ENCODE data around the gene ATP5F1B. TPM values are rescaled to one million over a fixed set of nuclear protein-coding genes. Genes with fewer than 3 reads are reported as not detected.

ATP5F1B gene
- total and polyA plus RNA-seq, 9 of the 15 experiments (the other 6 are each of a cell fraction or from before 2014, with no cell fraction given), result 908 to 3,125 (median 1,482) TPM

DNA sequence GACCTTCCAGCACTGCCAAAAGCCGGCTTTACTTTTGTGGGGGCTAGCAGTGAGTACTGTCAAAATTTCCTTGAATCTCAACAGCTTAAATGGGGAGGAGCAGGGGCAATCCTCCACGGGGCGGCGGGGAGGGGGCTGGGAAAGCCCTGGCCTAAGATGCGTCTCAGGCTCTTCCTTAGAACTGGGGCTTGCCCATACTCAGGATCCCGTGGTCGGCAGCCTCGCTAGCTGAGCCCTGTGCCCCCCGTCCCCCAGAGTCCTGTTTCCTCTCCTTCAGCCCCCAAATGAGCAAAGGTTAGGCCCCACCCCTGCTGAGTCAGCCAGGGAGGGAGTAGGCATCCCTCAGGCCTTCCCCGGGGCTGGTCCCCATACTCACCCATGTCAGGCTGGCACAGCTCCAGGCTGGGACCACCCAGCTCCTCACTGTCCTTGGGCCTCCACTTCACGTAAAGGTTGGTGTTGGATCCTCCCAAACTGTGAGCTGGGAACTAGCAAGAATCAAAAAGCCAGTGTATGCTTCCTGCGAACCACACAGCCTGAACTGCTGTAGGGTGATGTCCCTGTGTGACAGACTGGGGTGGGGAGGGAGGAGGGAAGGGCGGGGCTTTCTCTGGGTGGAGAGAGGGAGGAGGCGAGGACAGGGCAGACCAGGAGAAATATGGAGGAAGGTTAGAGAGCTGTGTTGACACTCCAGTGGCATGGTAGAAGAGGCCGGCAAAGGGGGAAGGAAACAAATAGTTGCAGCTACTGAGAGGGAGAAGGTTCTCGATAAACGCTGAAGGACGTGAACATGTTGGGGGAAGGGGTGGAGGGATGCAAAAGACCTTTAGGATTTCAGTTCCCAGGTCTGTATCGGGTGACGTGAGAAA, 9.7 kb downstream of the ATP5F1B start (continued):
- TF ChIP-seq, protein P1, sequence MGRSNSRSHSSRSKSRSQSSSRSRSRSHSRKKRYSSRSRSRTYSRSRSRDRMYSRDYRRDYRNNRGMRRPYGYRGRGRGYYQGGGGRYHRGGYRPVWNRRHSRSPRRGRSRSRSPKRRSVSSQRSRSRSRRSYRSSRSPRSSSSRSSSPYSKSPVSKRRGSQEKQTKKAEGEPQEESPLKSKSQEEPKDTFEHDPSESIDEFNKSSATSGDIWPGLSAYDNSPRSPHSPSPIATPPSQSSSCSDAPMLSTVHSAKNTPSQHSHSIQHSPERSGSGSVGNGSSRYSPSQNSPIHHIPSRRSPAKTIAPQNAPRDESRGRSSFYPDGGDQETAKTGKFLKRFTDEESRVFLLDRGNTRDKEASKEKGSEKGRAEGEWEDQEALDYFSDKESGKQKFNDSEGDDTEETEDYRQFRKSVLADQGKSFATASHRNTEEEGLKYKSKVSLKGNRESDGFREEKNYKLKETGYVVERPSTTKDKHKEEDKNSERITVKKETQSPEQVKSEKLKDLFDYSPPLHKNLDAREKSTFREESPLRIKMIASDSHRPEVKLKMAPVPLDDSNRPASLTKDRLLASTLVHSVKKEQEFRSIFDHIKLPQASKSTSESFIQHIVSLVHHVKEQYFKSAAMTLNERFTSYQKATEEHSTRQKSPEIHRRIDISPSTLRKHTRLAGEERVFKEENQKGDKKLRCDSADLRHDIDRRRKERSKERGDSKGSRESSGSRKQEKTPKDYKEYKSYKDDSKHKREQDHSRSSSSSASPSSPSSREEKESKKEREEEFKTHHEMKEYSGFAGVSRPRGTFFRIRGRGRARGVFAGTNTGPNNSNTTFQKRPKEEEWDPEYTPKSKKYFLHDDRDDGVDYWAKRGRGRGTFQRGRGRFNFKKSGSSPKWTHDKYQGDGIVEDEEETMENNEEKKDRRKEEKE (IDR thresholded peaks at IDR 0.05; ENCODE audit: borderline replicate concordance in 1 of 2, control insufficient read depth in 1 of 2, low read depth in 2 of 2, low read length in 1 of 2), result no peak
- TF ChIP-seq RAD21 (CRISPR knock-in tag; conservative IDR thresholded peaks at IDR 0.05 in 1 of 2, IDR thresholded peaks at IDR 0.05 in 1 of 2), result no peak
- 0 out of 2 replicates have a peak, but pooled peaks have one; percentile 35 for TF ChIP-seq ZFP1 (CRISPR knock-in tag; IDR thresholded peaks at IDR 0.05)
- TF ChIP-seq CHD4 (IDR thresholded peaks at IDR 0.05; ENCODE audit: insufficient read depth, insufficient replicate concordance, low read depth, low read length, poor library complexity, severe bottlenecking), result no peak
- TF ChIP-seq ZNF316 (IDR thresholded peaks at IDR 0.05), result peak; percentile 84
- peak; percentile 37; the same call in 1 of the 2 replicates for TF ChIP-seq BCL6 (CRISPR knock-in tag; IDR thresholded peaks at IDR 0.05)
- peak; percentile 70; the same call in 1 of the 2 replicates for TF ChIP-seq NFRKB (IDR thresholded peaks at IDR 0.05; ENCODE audit: low read depth)
- TF ChIP-seq, protein P2, sequence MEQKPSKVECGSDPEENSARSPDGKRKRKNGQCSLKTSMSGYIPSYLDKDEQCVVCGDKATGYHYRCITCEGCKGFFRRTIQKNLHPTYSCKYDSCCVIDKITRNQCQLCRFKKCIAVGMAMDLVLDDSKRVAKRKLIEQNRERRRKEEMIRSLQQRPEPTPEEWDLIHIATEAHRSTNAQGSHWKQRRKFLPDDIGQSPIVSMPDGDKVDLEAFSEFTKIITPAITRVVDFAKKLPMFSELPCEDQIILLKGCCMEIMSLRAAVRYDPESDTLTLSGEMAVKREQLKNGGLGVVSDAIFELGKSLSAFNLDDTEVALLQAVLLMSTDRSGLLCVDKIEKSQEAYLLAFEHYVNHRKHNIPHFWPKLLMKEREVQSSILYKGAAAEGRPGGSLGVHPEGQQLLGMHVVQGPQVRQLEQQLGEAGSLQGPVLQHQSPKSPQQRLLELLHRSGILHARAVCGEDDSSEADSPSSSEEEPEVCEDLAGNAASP (IDR thresholded peaks at IDR 0.05), result no peak
- TF ChIP-seq, protein P3, sequence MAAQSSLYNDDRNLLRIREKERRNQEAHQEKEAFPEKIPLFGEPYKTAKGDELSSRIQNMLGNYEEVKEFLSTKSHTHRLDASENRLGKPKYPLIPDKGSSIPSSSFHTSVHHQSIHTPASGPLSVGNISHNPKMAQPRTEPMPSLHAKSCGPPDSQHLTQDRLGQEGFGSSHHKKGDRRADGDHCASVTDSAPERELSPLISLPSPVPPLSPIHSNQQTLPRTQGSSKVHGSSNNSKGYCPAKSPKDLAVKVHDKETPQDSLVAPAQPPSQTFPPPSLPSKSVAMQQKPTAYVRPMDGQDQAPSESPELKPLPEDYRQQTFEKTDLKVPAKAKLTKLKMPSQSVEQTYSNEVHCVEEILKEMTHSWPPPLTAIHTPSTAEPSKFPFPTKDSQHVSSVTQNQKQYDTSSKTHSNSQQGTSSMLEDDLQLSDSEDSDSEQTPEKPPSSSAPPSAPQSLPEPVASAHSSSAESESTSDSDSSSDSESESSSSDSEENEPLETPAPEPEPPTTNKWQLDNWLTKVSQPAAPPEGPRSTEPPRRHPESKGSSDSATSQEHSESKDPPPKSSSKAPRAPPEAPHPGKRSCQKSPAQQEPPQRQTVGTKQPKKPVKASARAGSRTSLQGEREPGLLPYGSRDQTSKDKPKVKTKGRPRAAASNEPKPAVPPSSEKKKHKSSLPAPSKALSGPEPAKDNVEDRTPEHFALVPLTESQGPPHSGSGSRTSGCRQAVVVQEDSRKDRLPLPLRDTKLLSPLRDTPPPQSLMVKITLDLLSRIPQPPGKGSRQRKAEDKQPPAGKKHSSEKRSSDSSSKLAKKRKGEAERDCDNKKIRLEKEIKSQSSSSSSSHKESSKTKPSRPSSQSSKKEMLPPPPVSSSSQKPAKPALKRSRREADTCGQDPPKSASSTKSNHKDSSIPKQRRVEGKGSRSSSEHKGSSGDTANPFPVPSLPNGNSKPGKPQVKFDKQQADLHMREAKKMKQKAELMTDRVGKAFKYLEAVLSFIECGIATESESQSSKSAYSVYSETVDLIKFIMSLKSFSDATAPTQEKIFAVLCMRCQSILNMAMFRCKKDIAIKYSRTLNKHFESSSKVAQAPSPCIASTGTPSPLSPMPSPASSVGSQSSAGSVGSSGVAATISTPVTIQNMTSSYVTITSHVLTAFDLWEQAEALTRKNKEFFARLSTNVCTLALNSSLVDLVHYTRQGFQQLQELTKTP (IDR thresholded peaks at IDR 0.05; ENCODE audit: low read depth in 1 of 2, partially characterized antibody in 2 of 2), result peak; percentile 66 to 75
- no peak for TF ChIP-seq KHSRP (IDR thresholded peaks at IDR 0.05)
- TF ChIP-seq, protein P4, sequence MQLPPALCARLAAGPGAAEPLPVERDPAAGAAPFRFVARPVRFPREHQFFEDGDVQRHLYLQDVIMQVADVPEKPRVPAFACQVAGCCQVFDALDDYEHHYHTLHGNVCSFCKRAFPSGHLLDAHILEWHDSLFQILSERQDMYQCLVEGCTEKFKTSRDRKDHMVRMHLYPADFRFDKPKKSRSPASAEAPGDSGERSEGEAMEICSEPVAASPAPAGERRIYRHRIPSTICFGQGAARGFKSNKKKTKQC (CRISPR knock-in tag; IDR thresholded peaks at IDR 0.05), result 0 out of 2 replicates have a peak, but pooled peaks have one; percentile 39
- no peak for TF ChIP-seq CC2D1A (IDR thresholded peaks at IDR 0.05)
- TF ChIP-seq, protein P5, sequence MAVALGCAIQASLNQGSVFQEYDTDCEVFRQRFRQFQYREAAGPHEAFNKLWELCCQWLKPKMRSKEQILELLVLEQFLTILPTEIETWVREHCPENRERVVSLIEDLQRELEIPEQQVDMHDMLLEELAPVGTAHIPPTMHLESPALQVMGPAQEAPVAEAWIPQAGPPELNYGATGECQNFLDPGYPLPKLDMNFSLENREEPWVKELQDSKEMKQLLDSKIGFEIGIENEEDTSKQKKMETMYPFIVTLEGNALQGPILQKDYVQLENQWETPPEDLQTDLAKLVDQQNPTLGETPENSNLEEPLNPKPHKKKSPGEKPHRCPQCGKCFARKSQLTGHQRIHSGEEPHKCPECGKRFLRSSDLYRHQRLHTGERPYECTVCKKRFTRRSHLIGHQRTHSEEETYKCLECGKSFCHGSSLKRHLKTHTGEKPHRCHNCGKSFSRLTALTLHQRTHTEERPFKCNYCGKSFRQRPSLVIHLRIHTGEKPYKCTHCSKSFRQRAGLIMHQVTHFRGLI (CRISPR knock-in tag; IDR thresholded peaks at IDR 0.05), result no peak
